SK-N-MC (cell line): ENCODE data around the gene C13orf46.

Experiments used
- EZH2 ChIP-seq: fragments of 200-600 bp; sonication (generic); IDR thresholded peaks from one replicate; pipeline ENCODE4 v1.6.1; 2017; ENCODE audit warnings: antibody characterized with exemption
- FOXP2 ChIP-seq: optimal IDR thresholded peaks from 2 replicates; pipeline ENCODE3; 2011; ENCODE audit warnings: mild to moderate bottlenecking, moderate library complexity; ENCODE audit not compliant: insufficient read depth; ENCODE audit errors: extremely low read length, control extremely low read depth
- POLR2AphosphoS5 ChIP-seq: IDR thresholded peaks from 2 replicates; pipeline ENCODE4 v1.6.1; 2012; ENCODE audit warnings: mild to moderate bottlenecking, low read depth, low read length, borderline replicate concordance

DNA sequence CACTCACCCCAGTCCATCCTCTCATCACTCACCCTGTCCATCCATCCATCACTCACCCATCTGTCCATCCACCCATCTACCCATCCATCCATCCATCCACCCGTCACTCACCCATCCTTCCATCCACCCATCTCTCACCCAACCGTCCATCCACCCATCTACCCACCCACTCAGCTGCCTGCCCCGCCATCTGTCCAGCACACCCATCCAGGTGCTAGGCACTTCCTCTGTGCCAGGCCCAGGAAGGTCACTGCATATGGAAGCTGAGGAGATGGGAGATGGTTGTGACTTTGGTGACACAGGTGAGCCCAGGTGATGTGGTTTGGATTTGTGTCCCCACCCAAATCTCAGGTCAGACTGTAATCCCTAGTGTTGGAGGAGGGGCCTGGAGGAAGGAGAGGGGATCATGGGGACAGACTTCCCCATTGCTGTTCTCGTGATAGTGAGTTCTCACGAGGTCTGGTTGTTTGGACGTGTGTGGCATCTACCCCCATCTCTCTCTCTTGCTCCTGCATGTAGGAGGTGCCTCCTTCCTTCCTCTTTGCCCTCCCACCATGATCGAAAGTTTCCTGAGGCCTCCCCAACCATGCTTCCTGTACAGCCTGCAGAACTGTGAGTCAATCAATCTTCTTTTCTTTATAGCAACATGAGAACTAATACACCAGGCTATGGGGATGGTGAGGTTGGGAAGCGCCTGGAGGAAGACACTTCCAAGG is 15.9 kb upstream of the C13orf46 start:
- TF ChIP-seq EZH2 (no peak), POLR2AphosphoS5 (no peak), FOXP2 (no peak)
